Panc1 (cell line): ENCODE results near the gene PLBD1.

Experiments used
- CTCF ChIP-seq: fragments of 450-650 bp; IDR thresholded peaks from 2 replicates; pipeline ENCODE4 v1.5.1; 2017; ENCODE audit warnings: mild to moderate bottlenecking
- POLR2AphosphoS5 ChIP-seq: IDR thresholded peaks from 2 replicates; pipeline ENCODE4 v1.6.1; 2012; ENCODE audit warnings: mild to moderate bottlenecking, low read depth, low read length, moderate library complexity
- SIN3A ChIP-seq: IDR thresholded peaks from 2 replicates; pipeline ENCODE4 v1.6.1; 2012; ENCODE audit warnings: low read depth, mild to moderate bottlenecking, low read length, moderate library complexity, borderline replicate concordance; ENCODE audit not compliant: insufficient read depth
- TCF7L2 ChIP-seq: IDR thresholded peaks from 2 replicates; pipeline ENCODE4 v1.6.1; 2011; ENCODE audit warnings: mild to moderate bottlenecking, low read depth, low read length, inconsistent platforms

GRCh38 chr12:14563046-14563445, 4.6 kb downstream of the PLBD1 start:
- TF ChIP-seq POLR2AphosphoS5 = no peak
- TF ChIP-seq SIN3A = no peak
- TF ChIP-seq TCF7L2 = no peak
- no peak for TF ChIP-seq CTCF
